ENCODE measurements around the gene HMCN2.
"Not testable (repeated sequence)": the region's sequence is repeated elsewhere in the genome, so short reads cannot be mapped to it uniquely, and the experiment has no call there.

HMCN2 gene

DNA sequence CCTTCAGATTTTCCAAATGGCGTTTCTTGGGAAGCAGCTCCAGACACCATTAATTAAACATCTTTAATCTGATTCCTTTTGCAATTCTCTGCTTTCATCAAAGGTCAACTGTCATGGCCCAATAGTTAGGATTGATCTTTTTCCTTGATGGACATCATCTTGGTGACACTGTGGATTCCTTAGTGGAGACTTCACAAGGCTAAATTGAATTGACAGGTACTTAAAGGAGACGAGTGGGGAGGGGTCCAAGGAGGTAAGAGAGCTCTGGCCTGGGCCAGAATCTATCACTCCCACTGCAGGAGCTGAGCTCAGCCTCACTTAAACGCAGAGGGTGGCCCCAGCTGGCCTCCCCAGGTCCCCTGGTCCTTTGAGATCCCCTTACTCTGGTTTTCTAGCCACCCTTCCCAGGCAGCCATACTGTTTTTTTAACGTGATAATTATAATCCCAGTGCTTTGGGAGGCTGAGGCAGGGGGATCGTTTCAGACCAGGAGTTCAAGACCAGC, 9.9 kb upstream of the HMCN2 start:
- no peak overlapping the region for H4K91ac ChIP-seq (ENCODE audit: low read depth, low read length, poor library complexity)
- no peaks in the 10 kb centered on the region for H3K79me1 ChIP-seq (ENCODE audit: low read depth, low read length)
- no peak for DNase-seq (ENCODE audit: low spot score)
- no peak overlapping the region for H4K8ac ChIP-seq (ENCODE audit: low read depth, low read length)
- H3K4me3 ChIP-seq (ENCODE audit: low read length in 2 of 2): no peak overlapping the region
- H2BK120ac ChIP-seq (ENCODE audit: low read depth, low read length): no peak overlapping the region
- H3K27ac ChIP-seq (replicated peaks; ENCODE audit: low read length): no peak overlapping the region
- H2BK15ac ChIP-seq (ENCODE audit: low read length): no peak overlapping the region
- peaks cover 0 to 2% of the 10 kb centered on the region in 2 donors for H3K9me3 ChIP-seq (replicated peaks in 1 of 2; ENCODE audit: control insufficient read depth in 2 of 2, insufficient read depth in 1 of 2, low read depth in 1 of 2, low read length in 2 of 2)
- H3K36me3 ChIP-seq (replicated peaks in 1 of 2; ENCODE audit: control insufficient read depth in 2 of 2, insufficient read depth in 2 of 2, low read length in 2 of 2): no peaks in the 10 kb centered on the region
- no peak overlapping the region for H2BK5ac ChIP-seq (ENCODE audit: low read length)
- H2AFZ ChIP-seq (ENCODE audit: low read length): no peak overlapping the region
- no peak overlapping the region for H3K18ac ChIP-seq (ENCODE audit: low read length)
- H3K4me1 ChIP-seq (ENCODE audit: control insufficient read depth in 2 of 2, insufficient read depth in 1 of 2, low read depth in 1 of 2, low read length in 2 of 2): no peaks in the 10 kb centered on the region
- no peak overlapping the region for H3K14ac ChIP-seq (ENCODE audit: low read length)
- no peak overlapping the region for H2AK5ac ChIP-seq (ENCODE audit: low read depth, low read length)
- peaks cover 0 to 8% (median 0%) of the 10 kb centered on the region in 3 experiments for H3K27me3 ChIP-seq (ENCODE audit: control insufficient read depth in 3 of 3, insufficient read depth in 3 of 3, low read depth in 1 of 3, low read length in 3 of 3)
- H3K9ac ChIP-seq (ENCODE audit: low read depth, low read length, poor library complexity): no peak overlapping the region
- no peak overlapping the region for H3K4ac ChIP-seq (ENCODE audit: low read length)
- no peak overlapping the region for H3K4me2 ChIP-seq (ENCODE audit: insufficient read depth, low read length, poor library complexity, severe bottlenecking)
- no peak overlapping the region for H3K23ac ChIP-seq (ENCODE audit: low read depth, low read length, poor library complexity)
- no CpG with 5 or more reads among the region's 5 CpGs for WGBS, 2 donors (ENCODE audit: extremely low coverage in 2 of 2, insufficient read length in 2 of 2, insufficient replicate concordance in 1 of 2)
- no peak overlapping the region for H2BK12ac ChIP-seq (ENCODE audit: low read length)

DNA sequence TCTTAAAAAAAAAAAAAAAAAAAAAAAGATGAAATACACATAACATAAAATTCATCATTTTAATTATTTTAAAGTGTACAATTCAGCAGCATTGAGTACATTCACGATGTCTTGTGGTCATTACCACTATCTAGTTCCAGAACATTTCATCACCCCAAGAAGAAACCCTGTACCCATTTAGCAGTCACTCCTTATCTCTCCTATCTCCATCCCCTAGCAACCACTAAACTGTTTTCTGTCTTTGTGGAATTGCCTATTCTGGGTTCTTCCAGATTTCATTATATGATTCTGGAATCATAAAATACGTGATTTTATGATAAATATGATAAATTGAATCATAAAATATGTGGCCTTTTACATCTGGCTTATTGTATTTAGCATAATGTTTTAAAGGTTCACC, 8.9 kb upstream of the HMCN2 start:
- peaks cover 0 to 2% of the 10 kb centered on the region in 2 donors for H3K9me3 ChIP-seq (replicated peaks in 1 of 2; ENCODE audit: control insufficient read depth in 2 of 2, insufficient read depth in 1 of 2, low read depth in 1 of 2, low read length in 2 of 2)
- no peak overlapping the region for H3K18ac ChIP-seq (ENCODE audit: low read length)
- no peak overlapping the region for H3K14ac ChIP-seq (ENCODE audit: low read length)
- no peak overlapping the region for H3K23ac ChIP-seq (ENCODE audit: low read depth, low read length, poor library complexity)
- H3K27me3 ChIP-seq (ENCODE audit: control insufficient read depth in 3 of 3, insufficient read depth in 3 of 3, low read depth in 1 of 3, low read length in 3 of 3): peaks cover 0 to 17% (median 0%) of the 10 kb centered on the region in 3 experiments
- no peak overlapping the region for H4K91ac ChIP-seq (ENCODE audit: low read depth, low read length, poor library complexity)
- H3K9ac ChIP-seq (ENCODE audit: low read depth, low read length, poor library complexity): no peak overlapping the region
- H2BK15ac ChIP-seq (ENCODE audit: low read length): no peak overlapping the region
- H3K79me1 ChIP-seq (ENCODE audit: low read depth, low read length): no peaks in the 10 kb centered on the region
- no peak for DNase-seq (ENCODE audit: low spot score)
- WGBS, 2 donors (ENCODE audit: extremely low coverage in 2 of 2, insufficient read length in 2 of 2, insufficient replicate concordance in 1 of 2): no CpG with 5 or more reads among the region's 2 CpGs
- H4K8ac ChIP-seq (ENCODE audit: low read depth, low read length): no peak overlapping the region
- no peak overlapping the region for H3K4me3 ChIP-seq (ENCODE audit: low read length in 2 of 2)
- no peak overlapping the region for H2AK5ac ChIP-seq (ENCODE audit: low read depth, low read length)
- no peak overlapping the region for H2AFZ ChIP-seq (ENCODE audit: low read length)
- no peak overlapping the region for H3K27ac ChIP-seq (replicated peaks; ENCODE audit: low read length)
- H3K36me3 ChIP-seq (replicated peaks in 1 of 2; ENCODE audit: control insufficient read depth in 2 of 2, insufficient read depth in 2 of 2, low read length in 2 of 2): no peaks in the 10 kb centered on the region
- H2BK120ac ChIP-seq (ENCODE audit: low read depth, low read length): no peak overlapping the region
- no peak overlapping the region for H3K4ac ChIP-seq (ENCODE audit: low read length)
- no peak overlapping the region for H2BK5ac ChIP-seq (ENCODE audit: low read length)
- no peak overlapping the region for H3K4me2 ChIP-seq (ENCODE audit: insufficient read depth, low read length, poor library complexity, severe bottlenecking)
- H3K4me1 ChIP-seq (ENCODE audit: control insufficient read depth in 2 of 2, insufficient read depth in 1 of 2, low read depth in 1 of 2, low read length in 2 of 2): no peaks in the 10 kb centered on the region
- no peak overlapping the region for H2BK12ac ChIP-seq (ENCODE audit: low read length)

DNA sequence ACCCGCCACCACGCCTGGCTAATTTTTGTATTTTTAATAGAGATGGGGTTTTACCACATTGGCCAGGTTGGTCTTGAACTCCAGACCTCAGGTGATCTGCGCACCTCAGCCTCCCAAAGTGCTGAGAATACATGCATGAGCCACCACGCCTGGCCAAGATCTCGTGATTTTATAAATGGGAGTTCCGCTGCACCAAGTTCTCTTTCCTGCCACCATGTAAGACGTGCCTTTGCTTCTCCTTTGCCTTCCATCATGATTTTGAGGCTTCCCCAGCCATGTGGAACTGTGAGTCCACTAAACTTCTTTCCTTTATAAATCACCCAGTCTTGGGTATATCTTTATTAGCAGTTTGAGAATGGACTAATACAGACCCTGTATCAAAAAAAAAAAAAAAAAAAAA, 7.4 kb upstream of the HMCN2 start:
- H3K4me2 ChIP-seq (ENCODE audit: insufficient read depth, low read length, poor library complexity, severe bottlenecking); H2AFZ ChIP-seq (ENCODE audit: low read length); DNase-seq (ENCODE audit: low spot score); H4K8ac ChIP-seq (ENCODE audit: low read depth, low read length); H2BK12ac ChIP-seq (ENCODE audit: low read length); H3K23ac ChIP-seq (ENCODE audit: low read depth, low read length, poor library complexity); H3K18ac ChIP-seq (ENCODE audit: low read length); H3K27ac ChIP-seq (replicated peaks; ENCODE audit: low read length); H3K4me3 ChIP-seq (ENCODE audit: low read length in 2 of 2); H2BK15ac ChIP-seq (ENCODE audit: low read length); H3K9ac ChIP-seq (ENCODE audit: low read depth, low read length, poor library complexity); H3K9me3 ChIP-seq (replicated peaks in 1 of 2; ENCODE audit: control insufficient read depth in 2 of 2, insufficient read depth in 1 of 2, low read depth in 1 of 2, low read length in 2 of 2); H3K36me3 ChIP-seq (replicated peaks in 1 of 2; ENCODE audit: control insufficient read depth in 2 of 2, insufficient read depth in 2 of 2, low read length in 2 of 2); H4K91ac ChIP-seq (ENCODE audit: low read depth, low read length, poor library complexity); H2BK120ac ChIP-seq (ENCODE audit: low read depth, low read length); H2AK5ac ChIP-seq (ENCODE audit: low read depth, low read length); H2BK5ac ChIP-seq (ENCODE audit: low read length); H3K79me1 ChIP-seq (ENCODE audit: low read depth, low read length); H3K14ac ChIP-seq (ENCODE audit: low read length); H3K4ac ChIP-seq (ENCODE audit: low read length); H3K4me1 ChIP-seq (ENCODE audit: control insufficient read depth in 2 of 2, insufficient read depth in 1 of 2, low read depth in 1 of 2, low read length in 2 of 2): not testable (repeated sequence)
- H3K27me3 ChIP-seq (ENCODE audit: control insufficient read depth in 3 of 3, insufficient read depth in 3 of 3, low read depth in 1 of 3, low read length in 3 of 3): peaks cover 0 to 29% (median 0%) of the 10 kb centered on the region in 3 experiments
- WGBS, 2 donors (ENCODE audit: extremely low coverage in 2 of 2, insufficient read length in 2 of 2, insufficient replicate concordance in 1 of 2): no CpG with 5 or more reads among the region's 7 CpGs

DNA sequence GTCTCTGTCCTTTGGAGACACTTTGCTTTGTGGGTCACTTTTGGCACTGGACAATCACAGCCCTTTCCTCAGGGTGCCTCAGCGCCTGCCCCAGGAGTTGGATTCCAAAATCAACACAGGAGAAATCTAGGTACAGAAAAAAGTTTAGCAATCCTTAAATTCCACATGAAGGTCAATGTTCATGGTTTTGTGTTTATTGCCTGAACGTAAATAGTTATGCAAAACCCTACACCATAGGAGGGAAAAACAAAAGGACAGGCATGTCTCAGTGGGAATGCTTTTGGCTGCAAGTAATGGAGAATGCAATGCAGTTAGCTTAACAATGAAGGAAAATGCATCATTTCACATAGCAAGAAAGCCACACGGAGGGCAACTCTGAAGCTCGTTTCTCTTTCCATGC, 6.5 kb upstream of the HMCN2 start:
- WGBS, 2 donors (ENCODE audit: extremely low coverage in 2 of 2, insufficient read length in 2 of 2, insufficient replicate concordance in 1 of 2): no CpG with 5 or more reads among the region's 4 CpGs
- H2AK5ac ChIP-seq (ENCODE audit: low read depth, low read length): no peak overlapping the region
- no peaks in the 10 kb centered on the region for H3K79me1 ChIP-seq (ENCODE audit: low read depth, low read length)
- H4K91ac ChIP-seq (ENCODE audit: low read depth, low read length, poor library complexity): no peak overlapping the region
- no peak for DNase-seq (ENCODE audit: low spot score)
- H3K14ac ChIP-seq (ENCODE audit: low read length): no peak overlapping the region
- no peak overlapping the region for H2BK15ac ChIP-seq (ENCODE audit: low read length)
- H3K4me1 ChIP-seq (ENCODE audit: control insufficient read depth in 2 of 2, insufficient read depth in 1 of 2, low read depth in 1 of 2, low read length in 2 of 2): no peaks in the 10 kb centered on the region
- no peak overlapping the region for H2BK5ac ChIP-seq (ENCODE audit: low read length)
- peaks cover 0 to 38% (median 2%) of the 10 kb centered on the region in 3 experiments for H3K27me3 ChIP-seq (ENCODE audit: control insufficient read depth in 3 of 3, insufficient read depth in 3 of 3, low read depth in 1 of 3, low read length in 3 of 3)
- H3K4me3 ChIP-seq (ENCODE audit: low read length in 2 of 2): no peak overlapping the region
- H3K18ac ChIP-seq (ENCODE audit: low read length): no peak overlapping the region
- H4K8ac ChIP-seq (ENCODE audit: low read depth, low read length): no peak overlapping the region
- no peak overlapping the region for H2AFZ ChIP-seq (ENCODE audit: low read length)
- H3K36me3 ChIP-seq (replicated peaks in 1 of 2; ENCODE audit: control insufficient read depth in 2 of 2, insufficient read depth in 2 of 2, low read length in 2 of 2): no peaks in the 10 kb centered on the region
- peaks cover 0 to 2% of the 10 kb centered on the region in 2 donors for H3K9me3 ChIP-seq (replicated peaks in 1 of 2; ENCODE audit: control insufficient read depth in 2 of 2, insufficient read depth in 1 of 2, low read depth in 1 of 2, low read length in 2 of 2)
- no peak overlapping the region for H3K4me2 ChIP-seq (ENCODE audit: insufficient read depth, low read length, poor library complexity, severe bottlenecking)
- no peak overlapping the region for H3K4ac ChIP-seq (ENCODE audit: low read length)
- H3K9ac ChIP-seq (ENCODE audit: low read depth, low read length, poor library complexity): no peak overlapping the region
- no peak overlapping the region for H2BK12ac ChIP-seq (ENCODE audit: low read length)
- H3K23ac ChIP-seq (ENCODE audit: low read depth, low read length, poor library complexity): no peak overlapping the region
- H3K27ac ChIP-seq (replicated peaks; ENCODE audit: low read length): no peak overlapping the region
- H2BK120ac ChIP-seq (ENCODE audit: low read depth, low read length): no peak overlapping the region
